Stimulated activated CD4-positive, alpha-beta T cell treated with anti-CD3 and anti-CD28 coated beads, Interleukin-12 subunit alpha, Interleukin-12 subunit beta, amount 100 ng/mL, for 4 hours (primary cell): ENCODE data around the gene GSAP.
"Not testable (repeated sequence)": the region's sequence is repeated elsewhere in the genome, so short reads cannot be mapped to it uniquely, and the experiment has no call there.

Source experiments
- DNase-seq: peaks from one replicate; pipeline ENCODE4 v3.0.0-alpha.2; 2020

The GSAP gene

GRCh38 chr7:77353407-77353721, 62.8 kb downstream of the GSAP start:
- DNase-seq, result no peak

DNA sequence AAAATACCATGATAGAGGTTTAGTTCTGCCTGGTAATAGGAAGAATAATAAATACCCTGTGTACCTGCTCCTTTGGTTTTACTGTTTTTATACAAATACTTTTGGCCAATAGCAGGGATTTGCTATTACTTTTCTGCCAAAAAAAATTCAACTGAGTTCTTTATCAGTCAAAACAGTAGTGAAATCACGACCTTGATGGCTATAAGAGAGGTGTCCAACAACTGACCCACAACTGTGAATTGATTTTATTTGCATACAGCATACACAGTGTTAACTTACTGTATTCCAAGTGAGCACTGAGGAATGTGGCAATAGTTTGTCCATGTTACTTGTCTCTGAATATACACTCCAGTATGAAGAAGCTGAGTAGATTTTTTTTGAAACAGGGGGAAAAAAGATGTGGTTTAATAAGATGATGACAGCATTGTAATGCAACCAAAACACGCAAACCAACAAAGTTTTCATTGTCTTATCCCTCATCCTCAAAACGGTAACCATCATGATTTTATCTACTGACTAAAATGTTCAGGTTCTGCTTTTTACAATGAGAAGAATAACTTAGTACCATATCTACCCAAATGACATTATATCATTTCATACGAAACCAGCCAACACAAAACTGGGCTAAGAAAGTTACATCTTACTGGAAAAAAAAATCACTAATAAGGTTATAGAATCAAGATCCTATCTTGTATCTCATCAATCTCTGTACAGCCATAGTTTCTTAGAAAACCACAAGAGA, 63.3 kb downstream of the GSAP start:
- DNase-seq, result no peak

GRCh38 chr7:77351539-77352004, 64.6 kb downstream of the GSAP start:
- DNase-seq, result peak; percentile 13

DNA sequence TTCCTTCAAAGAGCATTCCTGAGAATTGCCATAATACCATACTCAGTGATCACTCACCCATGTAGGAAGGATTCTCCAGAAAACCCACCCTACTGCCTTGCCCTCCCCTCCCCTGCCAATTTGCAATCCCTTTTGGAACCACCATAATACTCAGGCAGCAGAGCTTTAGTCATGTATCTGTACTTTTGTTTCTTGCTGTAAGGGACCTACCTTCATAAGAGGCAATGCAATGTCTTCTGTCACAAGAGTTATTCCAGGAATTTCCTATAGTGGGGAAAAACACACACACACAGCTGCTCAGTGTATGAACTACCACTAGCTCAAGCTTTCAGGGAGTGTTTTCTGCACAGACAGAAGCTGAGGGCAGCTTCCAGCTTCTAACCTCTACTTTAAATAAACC, 67.0 kb downstream of the GSAP start:
- no peak for DNase-seq

GRCh38 chr7:77348371-77348813, 67.8 kb downstream of the GSAP start:
- DNase-seq, result no peak

DNA sequence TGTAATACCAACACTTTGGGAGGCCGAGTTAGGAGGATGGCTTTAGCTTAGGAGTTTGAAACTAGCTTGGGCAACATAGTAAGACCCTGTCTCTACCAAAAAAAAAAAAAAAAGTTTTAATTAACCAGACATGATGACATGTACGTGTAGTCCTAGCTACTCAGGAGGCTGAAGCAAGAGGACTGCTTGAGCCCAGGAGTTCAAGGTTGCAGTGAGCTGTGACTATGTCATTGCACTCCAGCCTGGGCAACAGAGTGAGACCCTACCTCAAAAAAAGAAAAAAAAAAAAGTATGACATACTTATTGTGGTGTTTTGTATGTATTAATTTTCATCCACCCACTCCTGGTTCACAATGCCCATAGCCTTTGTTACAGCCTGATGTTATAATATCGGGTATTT, 69.7 kb downstream of the GSAP start:
- no peak for DNase-seq

GRCh38 chr7:77345426-77345825, 70.7 kb downstream of the GSAP start:
- DNase-seq, result not testable (repeated sequence)

- no peak for DNase-seq
Measured at GRCh38 chr7:77339726-77340125, 76.4 kb downstream of the GSAP start.

DNA sequence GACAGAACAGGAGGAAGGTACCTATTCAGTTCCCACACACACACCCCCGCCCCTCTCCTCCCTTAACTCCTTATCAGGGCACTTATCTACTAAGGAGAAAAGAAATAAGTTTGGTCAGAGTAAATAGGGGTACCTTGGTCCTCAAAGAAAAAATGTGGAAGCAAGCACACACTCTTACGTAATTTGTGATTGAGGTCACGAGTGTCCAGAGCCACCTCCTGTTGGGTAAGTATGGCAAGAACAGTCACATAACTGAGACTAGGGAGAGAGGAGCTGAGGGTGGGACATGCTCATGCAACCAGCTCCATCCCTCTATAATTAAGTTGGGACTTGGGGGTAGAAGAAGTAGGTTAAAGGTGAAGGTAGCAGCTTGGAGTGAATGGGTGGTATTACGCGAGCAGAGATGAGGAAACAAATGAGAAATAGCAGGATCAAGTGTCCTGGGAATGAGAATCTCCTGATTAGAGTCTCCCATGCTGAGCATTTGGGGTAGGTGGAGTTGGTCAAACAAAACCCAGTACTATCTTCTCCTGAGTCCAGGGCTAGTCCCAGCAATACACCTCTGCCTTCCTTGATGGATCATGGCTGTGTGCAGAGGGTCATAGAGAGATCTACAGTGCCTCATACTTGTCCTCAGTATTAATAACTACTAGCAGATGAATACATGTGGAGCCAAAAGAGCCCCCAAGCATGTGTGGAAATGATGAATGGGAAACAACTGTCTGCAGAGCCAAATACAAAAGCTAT, 77.1 kb downstream of the GSAP start:
- DNase-seq, result no peak

- DNase-seq, result no peak
Measured at GRCh38 chr7:77338260-77338659, 77.9 kb downstream of the GSAP start.

DNA sequence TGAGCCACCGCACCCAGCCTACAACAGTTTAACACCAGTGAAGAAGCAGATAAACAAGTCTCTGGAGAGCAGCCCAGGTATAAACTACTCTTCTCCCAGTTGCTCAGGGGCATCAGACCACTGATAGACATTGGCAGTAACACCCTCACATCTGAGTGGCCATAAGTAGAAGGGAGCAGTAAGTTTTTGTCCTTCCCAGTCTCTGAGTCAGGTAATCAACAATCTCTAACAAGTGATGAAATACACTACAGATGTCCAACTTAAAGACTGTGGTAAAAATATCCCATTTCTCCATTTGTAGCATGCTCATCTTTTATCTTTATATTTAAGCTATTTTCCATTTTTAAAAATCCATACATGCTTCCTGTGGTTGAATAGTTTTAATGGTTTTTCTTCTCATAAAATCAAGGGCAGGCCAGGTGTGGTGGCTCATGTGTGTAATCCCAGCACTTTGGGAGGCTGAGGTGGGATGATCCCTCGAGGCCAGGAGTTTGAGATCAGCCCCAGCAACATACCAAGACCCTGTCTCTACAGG, 78.6 kb downstream of the GSAP start:
- DNase-seq, result no peak

DNA sequence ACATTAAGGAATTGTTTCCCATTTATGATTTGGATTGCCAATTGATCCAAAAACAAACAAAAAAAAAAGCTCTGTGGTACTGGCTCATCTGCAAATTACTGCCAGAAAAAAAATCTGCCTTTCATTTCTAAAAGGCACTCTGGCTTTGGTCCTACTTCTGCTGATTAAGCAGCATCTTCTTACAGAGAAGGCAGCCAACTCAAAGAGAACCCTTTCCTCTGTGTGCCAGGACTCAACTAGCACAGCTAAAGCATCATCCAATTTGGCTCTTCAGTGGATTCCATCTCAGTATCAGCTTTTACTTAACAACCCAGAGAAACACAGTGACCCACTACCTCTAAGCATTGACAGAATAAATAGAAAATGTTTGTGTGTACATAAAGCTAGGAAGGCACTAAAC, 80.6 kb downstream of the GSAP start:
- DNase-seq, result no peak

GRCh38 chr7:77334039-77334438, 82.1 kb downstream of the GSAP start:
- DNase-seq, result not testable (repeated sequence)

DNA sequence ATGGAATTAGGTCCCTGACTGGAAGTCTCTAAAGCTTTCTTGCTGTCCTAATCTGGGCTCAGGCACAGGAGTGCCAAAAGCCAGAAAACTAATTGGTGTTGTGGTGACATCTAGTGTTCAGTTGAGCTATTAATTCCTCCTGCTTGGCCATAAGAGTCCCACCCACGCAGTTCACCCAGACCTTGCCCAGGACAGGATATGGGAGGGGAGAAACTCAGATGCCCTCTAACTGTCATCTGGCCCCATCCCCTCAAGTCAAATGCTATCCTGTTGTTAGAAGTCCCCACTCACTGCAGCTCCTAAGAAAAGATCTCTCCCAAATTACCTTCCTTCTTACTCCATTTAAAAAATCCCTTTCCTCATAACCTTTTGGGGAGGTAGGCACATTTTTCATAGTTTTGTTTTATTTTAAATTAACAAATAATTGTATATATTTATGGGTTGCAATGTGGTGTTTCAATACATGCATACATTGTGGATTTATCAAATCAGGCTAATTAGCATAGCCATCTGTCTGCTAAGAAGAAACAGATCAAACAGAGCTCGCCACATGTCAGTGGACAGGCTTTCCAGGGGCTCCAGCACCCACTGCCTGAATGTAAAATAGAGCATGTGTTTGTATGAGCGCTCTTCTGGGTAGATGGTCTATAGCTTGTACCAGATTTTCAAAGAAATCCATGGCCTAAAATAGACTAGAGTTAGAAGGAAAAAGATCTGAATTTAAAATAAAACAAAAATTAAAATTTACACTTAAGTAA, 84.0 kb downstream of the GSAP start:
- DNase-seq, result peak; percentile 14

- DNase-seq, result no peak
Measured at GRCh38 chr7:77330169-77330882, 85.8 kb downstream of the GSAP start.

DNA sequence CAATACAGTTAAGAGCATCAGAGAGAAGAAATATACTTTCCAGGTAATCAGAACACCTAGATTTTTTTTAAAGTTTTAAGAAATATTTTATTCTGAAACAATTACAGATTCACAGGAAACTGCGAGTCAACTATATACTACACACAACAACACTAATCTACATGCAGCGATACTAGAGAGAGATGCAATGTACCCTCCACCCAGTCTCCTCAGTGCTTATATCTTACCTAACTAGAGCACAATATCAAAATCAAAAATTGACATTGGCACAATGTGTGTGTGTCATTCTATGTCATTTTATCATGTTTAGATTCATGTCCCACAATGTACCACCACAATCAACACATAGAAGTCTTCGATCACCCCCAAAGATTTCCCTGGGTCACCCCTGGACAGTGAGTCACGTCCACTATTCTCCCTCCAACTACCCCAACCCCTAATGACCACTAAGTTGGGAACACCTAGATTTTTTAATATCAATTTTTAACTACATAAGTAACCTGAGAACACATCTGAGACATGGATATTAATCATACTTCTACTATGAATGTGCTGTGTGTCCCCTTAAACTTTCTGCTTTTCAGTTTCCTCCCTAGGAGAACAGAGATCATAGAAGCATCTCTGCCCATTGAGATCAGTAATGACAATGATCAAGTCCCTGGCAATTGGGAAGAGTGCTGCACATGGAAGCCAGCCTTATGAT, 86.5 kb downstream of the GSAP start:
- DNase-seq, result no peak

DNA sequence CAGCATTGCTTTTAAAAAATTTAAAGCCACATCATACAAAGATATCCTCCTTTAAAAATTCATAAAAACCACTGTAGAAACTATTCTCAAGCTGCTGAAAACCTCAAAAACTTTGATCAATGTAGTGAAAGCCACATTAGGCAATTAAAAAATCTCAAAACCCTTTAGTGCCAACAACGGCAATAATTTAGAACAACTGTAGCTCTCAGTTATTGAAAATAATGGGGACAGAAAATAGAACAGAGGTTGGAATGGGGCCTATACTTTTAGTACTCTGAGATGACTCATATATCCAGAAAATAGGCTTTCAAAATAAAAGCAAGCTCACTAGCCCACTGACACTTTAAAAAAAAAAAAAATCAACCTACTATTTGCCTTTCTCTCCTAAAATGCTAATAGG, 87.5 kb downstream of the GSAP start:
- no peak for DNase-seq

GRCh38 chr7:77327932-77328628, 88.1 kb downstream of the GSAP start:
- DNase-seq, result no peak

DNA sequence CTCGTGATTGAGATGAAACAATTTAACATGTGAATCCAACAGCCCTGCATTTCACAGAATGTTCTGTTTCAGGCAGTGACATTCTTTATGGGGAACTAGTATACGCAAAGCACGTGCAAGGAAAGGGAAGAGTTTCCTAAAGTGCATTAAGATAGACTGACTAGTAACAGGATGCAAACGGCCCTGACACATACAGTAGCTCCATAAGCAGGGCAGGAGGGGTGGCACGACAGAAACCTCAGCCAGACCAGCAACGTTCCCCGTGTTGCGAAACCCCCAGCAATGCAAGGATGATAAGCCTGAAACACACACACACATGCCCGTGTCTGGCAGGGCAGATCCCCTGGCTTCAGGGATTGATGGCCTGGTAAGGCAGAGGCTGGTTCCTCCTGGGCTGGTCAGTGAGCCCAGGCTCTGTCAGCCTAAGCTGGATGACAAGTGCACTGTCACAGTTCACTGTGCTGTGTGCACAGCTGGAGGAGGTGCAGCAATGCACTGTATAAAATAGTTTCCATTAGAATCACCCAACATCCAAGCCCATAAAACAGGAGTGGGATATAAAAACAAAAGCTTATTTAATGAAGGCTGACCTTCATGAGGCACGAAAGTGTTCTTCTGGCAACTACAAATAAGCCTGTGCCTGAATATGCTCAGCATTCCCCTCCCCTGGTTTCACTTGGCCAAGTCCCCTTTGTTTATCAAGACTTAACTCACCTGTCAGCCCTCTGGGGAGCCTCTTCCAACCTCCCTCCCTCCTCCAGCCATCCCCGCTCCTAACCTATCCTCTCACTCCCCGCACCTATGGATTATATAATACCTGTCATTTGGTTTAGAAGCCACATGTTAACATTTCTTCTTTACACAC, 88.8 kb downstream of the GSAP start:
- no peak for DNase-seq

- no peak for DNase-seq
Measured at GRCh38 chr7:77326131-77326530, 90.0 kb downstream of the GSAP start.

GRCh38 chr7:77321300-77321699, 94.8 kb downstream of the GSAP start:
- DNase-seq, result no peak
